B cell (primary cell): ENCODE results near the gene KIRREL3. TPM values are rescaled to one million over a fixed set of nuclear protein-coding genes. Genes with fewer than 3 reads are reported as not detected.

Experiments used
- ATAC-seq: fragments of 200-7000 bp; cut with Tn5 transposase; one replicate; pipeline ENCODE4 v1.10.0; 2021; ENCODE audit warnings: low read depth, mild to moderate bottlenecking, moderate number of reproducible peaks, moderate library complexity
- CTCF ChIA-PET: fragments of 350-600 bp; sonication (Branson Sonifier 250); formaldehyde crosslinking; loops from one replicate; lab custom pipeline; 2021; ENCODE audit warnings: antibody characterized with exemption, inconsistent platforms; lab: Charles Lee
- POLR2A ChIA-PET: fragments of 350-600 bp; sonication (Branson Sonifier 250); formaldehyde crosslinking; loops from one replicate; lab custom pipeline; 2021; ENCODE audit warnings: antibody characterized with exemption; lab: Charles Lee
- DNase-seq: peaks from one replicate; pipeline ENCODE4 v3.0.0; 2013
- H2AFZ ChIP-seq: 2 replicates; pipeline ENCODE4 v1.6.1; 2012; ENCODE audit warnings: mild to moderate bottlenecking, low read depth, low read length; ENCODE audit not compliant: insufficient read depth, poor library complexity, severe bottlenecking
- H3K27ac ChIP-seq, 2 donors: 1 replicate in 1 of 2; 2 replicates in 1 of 2; pipeline ENCODE4 v1.5.1; 2012 to 2013; ENCODE audit warnings: low read length in 2 of 2, mild to moderate bottlenecking in 2 of 2, moderate library complexity in 1 of 2
- H3K27me3 ChIP-seq, 4 experiments: fragments of 200-600 bp in 1 of 4; sonication (generic) in 1 of 4; replicated peaks in 1 of 4; 1 replicate in 2 of 4; 2 replicates in 2 of 4; pipeline versions ENCODE4 v1.6.1 to v1.7.0; 2013 to 2016; ENCODE audit warnings: low read length in 3 of 4, mild to moderate bottlenecking in 2 of 4, mixed read lengths in 1 of 4, moderate library complexity in 1 of 4; ENCODE audit not compliant: insufficient read depth in 4 of 4, control insufficient read depth in 3 of 4; ENCODE audit errors: control extremely low read depth in 1 of 4
- H3K36me3 ChIP-seq, 2 experiments: replicated peaks in 1 of 2; 1 replicate in 1 of 2; 2 replicates in 1 of 2; pipeline versions ENCODE4 v1.6.1 to v1.7.1; 2013; ENCODE audit warnings: low read length in 1 of 2; ENCODE audit not compliant: insufficient read depth in 2 of 2, control insufficient read depth in 1 of 2; ENCODE audit errors: control extremely low read depth in 1 of 2, extremely low read depth in 1 of 2
- H3K4me1 ChIP-seq, 2 donors: fragments of 200-600 bp in 1 of 2; sonication (generic) in 1 of 2; 1 replicate in 1 of 2; 2 replicates in 1 of 2; pipeline versions ENCODE4 v1.5.1 to v1.6.1; 2013 to 2017; ENCODE audit warnings: low read length in 2 of 2; ENCODE audit not compliant: control insufficient read depth in 2 of 2, insufficient read depth in 2 of 2
- H3K4me2 ChIP-seq: replicated peaks from 2 replicates; pipeline ENCODE3; 2012; ENCODE audit warnings: mild to moderate bottlenecking, low read depth, low read length; ENCODE audit not compliant: poor library complexity, severe bottlenecking
- H3K4me3 ChIP-seq, 5 experiments: fragments of 200-600 bp in 1 of 5; sonication (generic) in 1 of 5; 1 replicate in 3 of 5; 2 replicates in 2 of 5; pipeline versions ENCODE4 v1.5.1 to v1.7.0; 2011 to 2016; ENCODE audit warnings: low read length in 4 of 5, mild to moderate bottlenecking in 4 of 5, low read depth in 2 of 5, control low read depth in 1 of 5, moderate library complexity in 1 of 5; ENCODE audit not compliant: insufficient read depth in 1 of 5; ENCODE audit errors: control extremely low read depth in 1 of 5, extremely low read depth in 1 of 5
- H3K79me2 ChIP-seq: fragments of 200-600 bp; sonication (generic); one replicate; pipeline ENCODE4 v1.6.0; 2016; ENCODE audit warnings: low read length; ENCODE audit not compliant: control insufficient read depth, insufficient read depth
- H3K9ac ChIP-seq: fragments of 200-600 bp; sonication (generic); 2 replicates; pipeline ENCODE4 v1.6.1; 2017; ENCODE audit warnings: mild to moderate bottlenecking, low read length, moderate library complexity
- H3K9me3 ChIP-seq, 3 donors: one replicate each; pipeline versions ENCODE4 v1.6.1 to v1.7.1; 2013; ENCODE audit warnings: low read length in 2 of 3; ENCODE audit not compliant: control insufficient read depth in 2 of 3, insufficient read depth in 1 of 3; ENCODE audit errors: control extremely low read depth in 1 of 3
- H4K20me1 ChIP-seq: 2 replicates; pipeline ENCODE4 v1.6.0; 2012; ENCODE audit warnings: mild to moderate bottlenecking, low read length; ENCODE audit not compliant: insufficient read depth, control insufficient read depth, poor library complexity, severe bottlenecking
- H3K27ac Mint-ChIP-seq: one replicate; pipeline ENCODE4 v1.8.0; 2021; ENCODE audit warnings: mixed read lengths
- H3K27me3 Mint-ChIP-seq: one replicate; pipeline ENCODE4 v1.8.0; 2021; ENCODE audit warnings: mixed read lengths
- H3K4me1 Mint-ChIP-seq: one replicate; pipeline ENCODE4 v1.8.0; 2021; ENCODE audit warnings: mixed read lengths
- H3K4me3 Mint-ChIP-seq: one replicate; pipeline ENCODE4 v1.8.0; 2021; ENCODE audit warnings: mixed read lengths
- H3K9me3 Mint-ChIP-seq: one replicate; pipeline ENCODE4 v1.8.0; 2022; ENCODE audit warnings: mixed read lengths; ENCODE audit not compliant: insufficient read depth
- EZH2 ChIP-seq: IDR thresholded peaks from 2 replicates; pipeline ENCODE4 v1.6.1; 2012; ENCODE audit warnings: borderline replicate concordance, low read depth, mild to moderate bottlenecking, moderate library complexity, low read length; ENCODE audit not compliant: insufficient read depth, poor library complexity, severe bottlenecking
- WGBS: methylation state at CpG from one replicate; pipeline ENCODE4 v1.1.5; 2013; ENCODE audit warnings: missing lambda C conversion rate; ENCODE audit not compliant: insufficient coverage; 5-methylcytosine and 5-hydroxymethylcytosine counted together
- intact Hi-C: fragments of 100-400 bp; cut with micrococcal nuclease; formaldehyde crosslinking; loops from one replicate; pipeline ENCODE4 v1.10.0; 2022
- polyA plus RNA-seq: library from polyadenylated mRNA; depleted of rRNA; stranded (reverse); fragments of >200 nt; gene quantifications from 2 replicates; pipeline ENCODE4 v1.2.3, GENCODE V29; 2012
- total RNA-seq, 2 donors: library from RNA; stranded (reverse); fragments of 120-200 nt in 1 of 2; gene quantifications; 1 replicate in 1 of 2; 2 replicates in 1 of 2; pipeline versions ENCODE4 v1.2.3 to v1.2.4, GENCODE V29; 2013 to 2022
- TF ChIP-seq, protein P1 (sequence below): fragments of 200-600 bp; IDR thresholded peaks from one replicate; pipeline ENCODE4 v1.8.0; 2022; ENCODE audit warnings: antibody characterized with exemption, mild to moderate bottlenecking

The KIRREL3 gene
- total and polyA plus RNA-seq, 2 donors (not counting 1 experiment from before 2014, with no cell fraction given), result not detected

DNA sequence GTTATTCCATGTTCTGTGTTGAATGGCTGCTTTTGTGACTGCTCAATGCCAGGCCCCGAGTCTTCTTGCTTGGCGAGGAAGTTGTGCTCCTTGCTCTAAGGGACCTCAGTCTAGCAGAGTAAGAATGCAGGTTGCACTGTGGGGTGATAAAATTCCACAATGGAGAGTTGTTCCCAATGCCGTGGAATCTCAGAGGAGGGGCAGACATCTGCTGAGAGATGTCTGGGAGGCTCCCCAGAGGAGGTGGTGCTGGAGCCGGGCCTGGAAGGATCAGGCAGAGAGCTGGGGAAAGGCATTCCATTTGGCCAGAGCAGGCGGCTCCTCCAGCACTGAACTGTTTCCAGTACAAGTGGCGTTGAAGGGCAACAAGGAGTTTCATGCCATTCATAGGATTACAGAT is 589.9 kb downstream of the KIRREL3 start:
- no peak for ATAC-seq

DNA sequence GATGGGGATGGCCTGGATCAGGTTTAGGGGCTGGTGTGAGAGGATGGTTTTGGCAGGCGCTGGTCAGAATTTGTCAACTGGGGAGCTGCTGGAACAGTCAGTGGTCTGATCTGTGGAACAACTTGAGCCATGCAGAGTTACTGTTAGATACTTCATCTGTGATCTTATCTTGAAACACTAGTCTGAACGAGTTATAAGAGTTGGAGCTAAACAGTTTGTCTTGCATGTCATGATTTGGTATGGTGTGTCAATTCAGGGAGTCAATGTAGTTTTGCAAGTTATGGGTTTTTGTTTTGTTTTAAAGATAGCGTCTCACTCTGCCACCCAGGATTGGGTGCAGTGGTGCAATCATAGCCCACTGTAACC is 591.0 kb downstream of the KIRREL3 start:
- H3K27ac Mint-ChIP-seq, result no peak overlapping the region
- Histone ChIP-seq H3K27ac (no peak overlapping the region), H3K36me3 (no peaks in the 10 kb centered on the region), H3K79me2 (no peaks in the 10 kb centered on the region), H4K20me1 (no peaks in the 10 kb centered on the region), H3K4me2 (no peak overlapping the region), H3K4me3 (no peak overlapping the region), H3K9me3 (no peaks in the 10 kb centered on the region), H3K4me1 (no peaks in the 10 kb centered on the region), H2AFZ (no peak overlapping the region), H3K27me3 (peaks cover 0 to 4% (median 0%) of the 10 kb centered on the region in 4 experiments), H3K9ac (no peak overlapping the region)
- ATAC-seq (no peak), DNase-seq (no peak)
- CTCF ChIA-PET, result no interaction called here
- TF ChIP-seq, protein P1, sequence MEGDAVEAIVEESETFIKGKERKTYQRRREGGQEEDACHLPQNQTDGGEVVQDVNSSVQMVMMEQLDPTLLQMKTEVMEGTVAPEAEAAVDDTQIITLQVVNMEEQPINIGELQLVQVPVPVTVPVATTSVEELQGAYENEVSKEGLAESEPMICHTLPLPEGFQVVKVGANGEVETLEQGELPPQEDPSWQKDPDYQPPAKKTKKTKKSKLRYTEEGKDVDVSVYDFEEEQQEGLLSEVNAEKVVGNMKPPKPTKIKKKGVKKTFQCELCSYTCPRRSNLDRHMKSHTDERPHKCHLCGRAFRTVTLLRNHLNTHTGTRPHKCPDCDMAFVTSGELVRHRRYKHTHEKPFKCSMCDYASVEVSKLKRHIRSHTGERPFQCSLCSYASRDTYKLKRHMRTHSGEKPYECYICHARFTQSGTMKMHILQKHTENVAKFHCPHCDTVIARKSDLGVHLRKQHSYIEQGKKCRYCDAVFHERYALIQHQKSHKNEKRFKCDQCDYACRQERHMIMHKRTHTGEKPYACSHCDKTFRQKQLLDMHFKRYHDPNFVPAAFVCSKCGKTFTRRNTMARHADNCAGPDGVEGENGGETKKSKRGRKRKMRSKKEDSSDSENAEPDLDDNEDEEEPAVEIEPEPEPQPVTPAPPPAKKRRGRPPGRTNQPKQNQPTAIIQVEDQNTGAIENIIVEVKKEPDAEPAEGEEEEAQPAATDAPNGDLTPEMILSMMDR, result no peak
- no peak for TF ChIP-seq EZH2
- no peaks in the 10 kb centered on the region for H3K9me3 Mint-ChIP-seq
- POLR2A ChIA-PET, result no interaction called here
- no peaks in the 10 kb centered on the region for H3K4me1 Mint-ChIP-seq
- WGBS, result 92% methylated on average over 2 of the region's 3 CpGs
- no peaks in the 10 kb centered on the region for H3K27me3 Mint-ChIP-seq
- intact Hi-C loops, result no loop called here
- H3K4me3 Mint-ChIP-seq, result no peak overlapping the region

More for the DNA sequence above, 589.9 kb downstream of the KIRREL3 start:
- H3K4me2 ChIP-seq, result no peak overlapping the region
- peaks cover 0 to 10% (median 0%) of the 10 kb centered on the region in 4 experiments for H3K27me3 ChIP-seq
- POLR2A ChIA-PET, result no interaction called here
- H3K79me2 ChIP-seq, result no peaks in the 10 kb centered on the region
- no peak overlapping the region for H3K27ac Mint-ChIP-seq
- intact Hi-C loops, result no loop called here
- no peaks in the 10 kb centered on the region for H4K20me1 ChIP-seq
- H3K4me3 ChIP-seq, result no peak overlapping the region
- no peaks in the 10 kb centered on the region for H3K9me3 Mint-ChIP-seq
- CTCF ChIA-PET, result no interaction called here
- peaks cover under 1% of the 10 kb centered on the region for H3K4me1 Mint-ChIP-seq
- no peak overlapping the region for H3K27ac ChIP-seq
- H3K4me1 ChIP-seq, result no peaks in the 10 kb centered on the region
- no peaks in the 10 kb centered on the region for H3K27me3 Mint-ChIP-seq
- no peak overlapping the region for H3K4me3 Mint-ChIP-seq
- no peaks in the 10 kb centered on the region for H3K36me3 ChIP-seq
- TF ChIP-seq, protein P1, result no peak
- TF ChIP-seq EZH2, result no peak
- WGBS, result 90% methylated on average over 5 of the region's 6 CpGs
- DNase-seq, result no peak
- no peaks in the 10 kb centered on the region for H3K9me3 ChIP-seq
- no peak overlapping the region for H3K9ac ChIP-seq
- H2AFZ ChIP-seq, result no peak overlapping the region
